Loucy (cell line): ENCODE measurements around the gene SELENOI.

Experiments
- EZH2phosphoT487 ChIP-seq: fragments of 200-600 bp; IDR thresholded peaks from 2 replicates; pipeline ENCODE4 v1.6.1; 2018; ENCODE audit warnings: antibody characterized with exemption, mild to moderate bottlenecking, moderate library complexity, borderline replicate concordance
- TF ChIP-seq, protein P1 (sequence below): fragments of 200-600 bp; sonication (generic); conservative IDR thresholded peaks from 2 replicates; pipeline ENCODE4 v1.5.1; 2014; ENCODE audit warnings: mild to moderate bottlenecking, antibody characterized with exemption, low read length

DNA sequence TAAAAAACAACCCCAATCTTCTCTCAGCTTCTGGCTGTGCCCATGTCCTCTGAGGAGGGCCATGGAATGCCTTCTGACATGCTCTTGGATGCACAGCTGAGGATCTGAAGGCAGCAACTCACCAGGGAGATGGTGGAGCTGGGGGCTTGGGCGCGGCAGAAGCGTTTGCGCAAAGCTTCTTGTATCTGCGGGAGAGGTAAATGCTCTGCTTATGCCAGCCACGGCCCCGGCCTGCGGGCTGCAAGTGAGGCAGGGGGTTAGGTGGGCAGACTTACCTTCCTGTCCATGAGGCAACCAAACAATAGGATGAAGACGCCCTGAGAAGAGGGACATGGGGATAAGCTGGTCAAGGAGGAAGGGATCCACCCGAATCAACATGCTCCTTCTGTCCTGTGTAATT, 36.0 kb upstream of the SELENOI start:
- TF ChIP-seq, protein P1, sequence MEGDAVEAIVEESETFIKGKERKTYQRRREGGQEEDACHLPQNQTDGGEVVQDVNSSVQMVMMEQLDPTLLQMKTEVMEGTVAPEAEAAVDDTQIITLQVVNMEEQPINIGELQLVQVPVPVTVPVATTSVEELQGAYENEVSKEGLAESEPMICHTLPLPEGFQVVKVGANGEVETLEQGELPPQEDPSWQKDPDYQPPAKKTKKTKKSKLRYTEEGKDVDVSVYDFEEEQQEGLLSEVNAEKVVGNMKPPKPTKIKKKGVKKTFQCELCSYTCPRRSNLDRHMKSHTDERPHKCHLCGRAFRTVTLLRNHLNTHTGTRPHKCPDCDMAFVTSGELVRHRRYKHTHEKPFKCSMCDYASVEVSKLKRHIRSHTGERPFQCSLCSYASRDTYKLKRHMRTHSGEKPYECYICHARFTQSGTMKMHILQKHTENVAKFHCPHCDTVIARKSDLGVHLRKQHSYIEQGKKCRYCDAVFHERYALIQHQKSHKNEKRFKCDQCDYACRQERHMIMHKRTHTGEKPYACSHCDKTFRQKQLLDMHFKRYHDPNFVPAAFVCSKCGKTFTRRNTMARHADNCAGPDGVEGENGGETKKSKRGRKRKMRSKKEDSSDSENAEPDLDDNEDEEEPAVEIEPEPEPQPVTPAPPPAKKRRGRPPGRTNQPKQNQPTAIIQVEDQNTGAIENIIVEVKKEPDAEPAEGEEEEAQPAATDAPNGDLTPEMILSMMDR: no peak
- no peak for TF ChIP-seq EZH2phosphoT487
